ENCODE results near the gene ARID5B.

The ARID5B gene

DNA sequence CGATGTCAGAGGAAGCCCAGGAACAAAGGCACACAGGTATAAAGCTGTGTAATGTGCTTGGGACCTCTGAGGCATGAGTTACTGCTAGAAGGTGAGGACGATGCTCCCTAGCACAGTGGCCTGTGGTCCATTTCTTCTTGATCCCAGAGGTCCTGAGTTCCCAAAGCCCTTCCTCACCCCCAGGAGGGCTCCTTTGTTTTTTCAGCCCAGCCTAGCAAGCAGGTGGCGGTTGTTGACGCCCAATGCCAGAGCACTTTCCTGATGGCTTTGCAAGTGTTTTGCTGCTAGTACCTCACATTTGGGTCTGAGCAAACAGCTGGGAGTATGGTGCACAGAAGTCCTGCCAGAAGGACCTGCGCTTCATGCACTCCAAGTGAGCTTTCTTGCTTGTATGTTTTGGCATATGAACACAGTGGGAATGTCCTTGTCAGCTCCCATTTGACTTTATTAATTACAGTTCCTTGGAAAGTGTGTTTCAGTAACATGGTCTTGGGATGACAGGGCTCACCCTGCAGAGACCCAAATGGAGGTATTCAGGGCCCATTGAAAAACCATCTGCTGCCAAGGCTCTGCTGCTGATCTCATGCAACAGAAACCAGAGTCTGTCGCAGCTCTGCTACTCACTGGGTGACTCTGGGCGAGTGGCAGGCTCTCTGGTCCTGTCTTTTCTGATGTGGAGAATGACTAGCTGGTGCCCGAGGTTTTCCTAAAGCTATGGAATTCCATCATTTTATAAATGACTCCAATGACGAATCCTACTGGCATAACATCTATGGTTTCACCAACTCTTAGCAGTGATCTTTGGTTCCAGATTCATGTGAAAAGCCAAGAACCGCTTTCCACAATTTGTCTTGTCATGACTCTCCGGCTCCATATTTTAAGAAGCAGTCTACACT, 134.9 kb downstream of the ARID5B start:
- TF ChIP-seq, protein P1, sequence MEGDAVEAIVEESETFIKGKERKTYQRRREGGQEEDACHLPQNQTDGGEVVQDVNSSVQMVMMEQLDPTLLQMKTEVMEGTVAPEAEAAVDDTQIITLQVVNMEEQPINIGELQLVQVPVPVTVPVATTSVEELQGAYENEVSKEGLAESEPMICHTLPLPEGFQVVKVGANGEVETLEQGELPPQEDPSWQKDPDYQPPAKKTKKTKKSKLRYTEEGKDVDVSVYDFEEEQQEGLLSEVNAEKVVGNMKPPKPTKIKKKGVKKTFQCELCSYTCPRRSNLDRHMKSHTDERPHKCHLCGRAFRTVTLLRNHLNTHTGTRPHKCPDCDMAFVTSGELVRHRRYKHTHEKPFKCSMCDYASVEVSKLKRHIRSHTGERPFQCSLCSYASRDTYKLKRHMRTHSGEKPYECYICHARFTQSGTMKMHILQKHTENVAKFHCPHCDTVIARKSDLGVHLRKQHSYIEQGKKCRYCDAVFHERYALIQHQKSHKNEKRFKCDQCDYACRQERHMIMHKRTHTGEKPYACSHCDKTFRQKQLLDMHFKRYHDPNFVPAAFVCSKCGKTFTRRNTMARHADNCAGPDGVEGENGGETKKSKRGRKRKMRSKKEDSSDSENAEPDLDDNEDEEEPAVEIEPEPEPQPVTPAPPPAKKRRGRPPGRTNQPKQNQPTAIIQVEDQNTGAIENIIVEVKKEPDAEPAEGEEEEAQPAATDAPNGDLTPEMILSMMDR (IDR thresholded peaks at IDR 0.05; ENCODE audit: insufficient read depth, low read length, missing control alignments) = no peak
- no peak overlapping the region for H3K4me3 ChIP-seq (ENCODE audit: low read depth, low read length)
- POLR2A ChIA-PET = interaction anchor here (1.9 kb wide), 1 partner anchor 13 kb away, joined by 5 read pairs; no protein-coding TSS in a partner anchor
- CTCF ChIA-PET = interaction anchor here (0.9 to 12.7 kb wide), 9 partner anchors 10 to 210 kb away, joined by 3 to 215 read pairs (median 5); no protein-coding TSS in a partner anchor
- no peak for DNase-seq (ENCODE audit: low read depth, low spot score)

DNA sequence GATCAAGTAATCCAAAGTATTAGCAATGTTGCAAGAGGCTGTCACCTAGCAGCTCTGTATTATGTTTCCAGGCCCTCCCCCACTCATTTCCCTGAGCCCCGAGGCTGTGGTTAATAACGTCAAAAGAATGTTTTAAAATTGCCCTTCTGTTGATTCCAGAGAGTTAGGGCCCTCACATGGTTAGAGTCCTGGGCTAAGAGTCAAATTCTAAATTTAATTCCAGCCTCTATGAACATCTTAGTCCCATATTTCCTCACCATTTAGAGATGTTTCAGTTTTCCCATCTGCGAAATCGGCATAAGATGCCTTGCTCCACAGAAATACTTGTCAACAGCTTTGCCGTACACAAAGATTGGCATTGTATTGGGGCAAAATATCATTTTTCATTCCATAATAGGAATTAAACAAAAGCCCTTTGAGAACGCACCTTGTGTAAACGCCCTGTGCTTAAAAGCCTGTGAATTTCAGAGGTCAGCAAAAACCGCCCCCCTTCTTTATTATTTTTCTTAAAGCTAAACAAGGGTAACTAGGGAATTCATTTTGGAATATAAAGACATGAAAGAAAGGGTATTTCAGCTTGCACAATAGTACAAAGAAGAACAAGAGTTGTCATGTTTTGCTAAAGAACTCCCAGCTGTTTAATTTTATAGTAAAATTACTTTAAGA, 135.8 kb downstream of the ARID5B start:
- ChIA-PET CTCF (interaction anchor here (1.0 to 12.7 kb wide), 18 partner anchors 8 to 286 kb away, joined by 3 to 215 read pairs (median 8); partner anchors contain the start of genes ARID5B and RTKN2), POLR2A (interaction anchor here (1.9 kb wide), 1 partner anchor 12 kb away, joined by 5 read pairs; no protein-coding TSS in a partner anchor)
- DNase-seq (ENCODE audit: low read depth, low spot score) = no peak
- no peak overlapping the region for H3K4me3 ChIP-seq (ENCODE audit: low read depth, low read length)
- TF ChIP-seq, protein P1 (IDR thresholded peaks at IDR 0.05; ENCODE audit: insufficient read depth, low read length, missing control alignments) = no peak

DNA sequence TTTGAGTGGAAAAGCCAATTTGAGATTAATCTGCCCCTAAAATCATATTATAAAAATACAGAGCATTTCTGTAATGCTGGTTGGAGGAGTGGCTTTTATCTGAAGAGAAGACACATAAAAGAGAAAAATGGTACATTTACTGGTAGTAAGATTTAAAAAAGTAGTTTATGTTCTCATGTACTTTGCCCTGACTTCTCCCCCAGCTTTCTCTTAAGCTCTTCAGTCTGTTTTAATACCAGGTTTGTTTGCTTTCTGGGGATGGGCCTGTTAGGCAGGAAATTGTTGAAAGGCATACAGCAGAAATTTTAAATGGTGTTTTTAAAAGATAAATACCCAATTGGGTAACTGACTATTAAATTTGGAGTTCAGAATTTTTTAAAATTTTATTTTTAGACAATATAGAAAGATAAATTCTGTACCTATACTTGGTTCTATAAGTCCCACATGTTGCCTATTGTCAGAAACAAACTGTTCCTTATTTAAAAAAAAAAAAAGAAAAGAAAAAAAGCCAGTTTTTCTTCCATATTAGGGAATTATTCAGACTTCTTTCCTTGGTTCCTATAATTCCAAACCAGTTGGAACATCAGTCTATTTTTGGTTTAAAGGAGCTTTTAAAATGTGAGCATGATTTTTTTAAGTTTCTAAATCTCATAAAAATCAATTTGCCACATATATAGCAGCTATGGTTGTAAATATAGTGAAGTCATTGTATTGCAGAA, 136.6 kb downstream of the ARID5B start:
- no peak for DNase-seq (ENCODE audit: low read depth, low spot score)
- POLR2A ChIA-PET = interaction anchor here (0.6 to 1.9 kb wide), 6 partner anchors 11 to 207 kb away, joined by 3 to 5 read pairs (median 4); no protein-coding TSS in a partner anchor
- CTCF ChIA-PET = interaction anchor here (0.6 to 12.7 kb wide), 34 partner anchors 9 to 287 kb away, joined by 3 to 215 read pairs (median 5); partner anchors contain the start of genes ARID5B and RTKN2
- no peak overlapping the region for H3K4me3 ChIP-seq (ENCODE audit: low read depth, low read length)
- TF ChIP-seq, protein P1 (IDR thresholded peaks at IDR 0.05; ENCODE audit: insufficient read depth, low read length, missing control alignments) = no peak

DNA sequence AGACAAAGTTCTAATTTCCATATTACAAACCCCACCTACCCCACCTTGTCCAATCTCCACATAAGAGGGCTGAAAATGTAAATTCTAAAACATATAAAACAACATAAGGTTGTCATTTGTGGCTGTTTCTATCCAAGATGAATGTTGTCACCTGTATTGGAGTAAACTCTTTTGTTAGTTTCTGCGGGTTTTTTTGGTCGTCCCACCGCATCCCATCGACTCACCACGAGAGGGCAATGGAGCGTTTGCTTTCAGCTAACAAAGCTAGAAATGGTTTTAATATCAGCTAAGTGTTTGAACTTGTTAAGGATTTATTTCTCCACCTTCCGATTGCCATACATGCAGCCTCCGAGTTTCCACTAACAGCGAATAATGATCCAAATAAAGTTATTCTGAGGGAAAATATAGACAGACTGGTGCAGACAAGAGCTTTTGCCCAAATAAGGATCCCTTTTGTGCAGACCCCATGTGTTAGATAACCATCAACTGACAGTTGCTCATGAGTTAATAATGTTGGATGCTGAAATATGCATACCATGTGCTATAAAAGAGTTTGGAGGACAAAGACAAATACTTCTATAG, 137.2 kb downstream of the ARID5B start:
- no peak for DNase-seq (ENCODE audit: low read depth, low spot score)
- POLR2A ChIA-PET = interaction anchor here (0.6 to 1.5 kb wide), 7 partner anchors 12 to 206 kb away, joined by 3 to 6 read pairs (median 4); no protein-coding TSS in a partner anchor
- TF ChIP-seq, protein P1 (IDR thresholded peaks at IDR 0.05; ENCODE audit: insufficient read depth, low read length, missing control alignments) = peak; percentile 78
- H3K4me3 ChIP-seq (ENCODE audit: low read depth, low read length) = peak overlapping the region; percentile 10; the same call in 1 of the 2 replicates
- CTCF ChIA-PET = interaction anchor here (0.6 to 12.7 kb wide), 35 partner anchors 9 to 521 kb away, joined by 3 to 215 read pairs (median 5); partner anchors contain the start of genes ARID5B and RTKN2

DNA sequence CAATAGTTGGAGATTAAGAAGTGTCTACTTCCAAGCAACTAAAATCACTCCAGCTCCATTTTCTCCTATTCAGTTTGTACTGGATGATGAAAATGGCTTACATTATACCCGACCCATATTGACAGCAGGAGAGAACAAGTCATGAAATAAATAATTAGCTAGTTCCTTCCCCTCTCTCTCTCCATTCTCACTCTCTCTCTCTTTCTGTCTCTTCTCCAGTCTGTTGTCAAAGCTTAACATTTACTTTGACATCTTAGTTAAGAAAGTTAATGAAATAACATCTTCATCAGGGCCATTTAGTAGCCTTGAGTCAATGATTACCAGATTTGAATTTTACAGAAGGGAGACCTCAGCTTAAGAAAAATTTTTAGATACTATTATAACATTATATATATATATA, 138.5 kb downstream of the ARID5B start:
- TF ChIP-seq, protein P1 (IDR thresholded peaks at IDR 0.05; ENCODE audit: insufficient read depth, low read length, missing control alignments) = no peak
- H3K4me3 ChIP-seq (ENCODE audit: low read depth, low read length) = no peak overlapping the region
- DNase-seq (ENCODE audit: low read depth, low spot score) = no peak
- CTCF ChIA-PET = interaction anchor here (0.8 to 12.7 kb wide), 15 partner anchors 8 to 523 kb away, joined by 3 to 215 read pairs (median 3); no protein-coding TSS in a partner anchor
- POLR2A ChIA-PET = interaction anchor here (1.1 kb wide), 1 partner anchor 9 kb away, joined by 3 read pairs; no protein-coding TSS in a partner anchor
